ENCODE results near the gene MNDA.

The MNDA gene

GRCh38 chr1:158830904-158831507, at the start of gene MNDA:
MNDA (plus strand) TSS chr1:158831351; CDS start chr1:158842154, 10,803 bp downstream.
- no peak for DNase-seq (ENCODE audit: low spot score)

- DNase-seq (ENCODE audit: low spot score), result no peak
Observed at GRCh38 chr1:158793604-158794003, 37.5 kb upstream of the MNDA start.

GRCh38 chr1:158794247-158794646, 36.9 kb upstream of the MNDA start:
- no peak for DNase-seq (ENCODE audit: low spot score)

GRCh38 chr1:158798531-158798930, 32.6 kb upstream of the MNDA start:
- no peak for DNase-seq (ENCODE audit: low spot score)

- no peak for DNase-seq (ENCODE audit: low spot score)
Observed at GRCh38 chr1:158799689-158800088, 31.5 kb upstream of the MNDA start.

GRCh38 chr1:158800526-158800925, 30.6 kb upstream of the MNDA start:
- no peak for DNase-seq (ENCODE audit: low spot score)

- DNase-seq (ENCODE audit: low spot score), result no peak
Observed at GRCh38 chr1:158801396-158801795, 29.8 kb upstream of the MNDA start.

- DNase-seq (ENCODE audit: low spot score), result no peak
Observed at GRCh38 chr1:158803678-158804077, 27.5 kb upstream of the MNDA start.

GRCh38 chr1:158806916-158807536, 24.1 kb upstream of the MNDA start:
- DNase-seq (ENCODE audit: low spot score), result no peak

GRCh38 chr1:158809256-158809655, 21.9 kb upstream of the MNDA start:
- DNase-seq (ENCODE audit: low spot score), result no peak

- no peak for DNase-seq (ENCODE audit: low spot score)
Observed at GRCh38 chr1:158809862-158810261, 21.3 kb upstream of the MNDA start.

- DNase-seq (ENCODE audit: low spot score), result no peak
Observed at GRCh38 chr1:158810311-158810710, 20.8 kb upstream of the MNDA start.

GRCh38 chr1:158812336-158812735, 18.8 kb upstream of the MNDA start:
- no peak for DNase-seq (ENCODE audit: low spot score)

- no peak for DNase-seq (ENCODE audit: low spot score)
Observed at GRCh38 chr1:158813164-158813563, 18.0 kb upstream of the MNDA start.

- DNase-seq (ENCODE audit: low spot score), result no peak
Observed at GRCh38 chr1:158814970-158815369, 16.2 kb upstream of the MNDA start.

GRCh38 chr1:158818560-158818959, 12.6 kb upstream of the MNDA start:
- DNase-seq (ENCODE audit: low spot score), result no peak

GRCh38 chr1:158818975-158819431, 12.1 kb upstream of the MNDA start:
- DNase-seq (ENCODE audit: low spot score), result no peak

GRCh38 chr1:158819461-158820443, 11.4 kb upstream of the MNDA start:
- DNase-seq (ENCODE audit: low spot score), result no peak

- DNase-seq (ENCODE audit: low spot score), result no peak
Observed at GRCh38 chr1:158821723-158822122, 9.4 kb upstream of the MNDA start.

- DNase-seq (ENCODE audit: low spot score), result no peak
Observed at GRCh38 chr1:158830074-158830677, 975 bp upstream of the MNDA start.

- no peak for DNase-seq (ENCODE audit: low spot score)
Observed at GRCh38 chr1:158833264-158833663, 2.1 kb downstream of the MNDA start.

GRCh38 chr1:158836038-158836437, 4.9 kb downstream of the MNDA start:
- no peak for DNase-seq (ENCODE audit: low spot score)
